K562 (cell line): ENCODE measurements around the gene RASSF3. TPM values are rescaled to one million over a fixed set of nuclear protein-coding genes. Genes with fewer than 3 reads are reported as not detected.
A peak's percentile ranks its signal among the peaks of the same experiment; 100 is the strongest.

Source experiments
- ATAC-seq: fragments of 200-7000 bp; cut with Tn5 transposase; 3 replicates; pipeline ENCODE4 v1.9.1; 2020; ENCODE audit warnings: moderate library complexity
- BruUV-seq: library from RNA; stranded (reverse); fragments of 400-500 nt; replicated peaks from 2 replicates; lab custom pipeline; 2021; lab: Mats Ljungman, UMichigan
- CTCF ChIA-PET: fragments of 300-600 bp; formaldehyde crosslinking; extraction: SDS; loops from one replicate; lab custom pipeline; 2021; ENCODE audit warnings: low intra/inter-chr PET ratio; lab: Yijun Ruan, JAX
- POLR2A ChIA-PET: fragments of 300-600, 350-650 bp; sonication (Branson Sonifier 250); formaldehyde crosslinking; extraction: SDS; loops from one replicate; lab custom pipeline; 2021; ENCODE audit warnings: antibody characterized with exemption, inconsistent platforms; lab: Yijun Ruan, JAX
- DNase-seq, 4 experiments: peaks; one replicate each; pipeline versions ENCODE4 v3.0.0 to v3.0.0-alpha.2; 2011 to 2018; ENCODE audit warnings: low spot score in 3 of 4, mixed read lengths in 3 of 4; ENCODE audit errors: extremely low read depth in 1 of 4
- FAIRE-seq: peaks from 2 replicates; lab custom pipeline; 2011; peaks lifted over from hg19 to GRCh38; lab: Jason Lieb, UNC
- H2AFZ ChIP-seq: 2 replicates; pipeline ENCODE4 v1.6.0; 2011; ENCODE audit warnings: low read depth, low read length, control low read depth, inconsistent platforms
- H3K27ac ChIP-seq: fragments of 200-600 bp; 3 replicates; pipeline ENCODE4 v1.8.0; 2011; ENCODE audit warnings: low read depth, mild to moderate bottlenecking, control low read depth, inconsistent platforms, low read length, moderate library complexity, mixed read lengths; ENCODE audit errors: extremely low read depth
- H3K27me3 ChIP-seq, 2 experiments: fragments of 300-600 bp in 1 of 2; 2 replicates in 1 of 2; 3 replicates in 1 of 2; pipeline versions ENCODE4 v1.6.0 to v1.8.0; 2011; ENCODE audit warnings: inconsistent platforms in 2 of 2, low read length in 2 of 2, mild to moderate bottlenecking in 1 of 2, mixed read lengths in 1 of 2, moderate library complexity in 1 of 2; ENCODE audit not compliant: control insufficient read depth in 2 of 2, insufficient read depth in 2 of 2
- H3K36me3 ChIP-seq: fragments of 300-600 bp; 3 replicates; pipeline ENCODE4 v1.8.0; 2011; ENCODE audit warnings: mild to moderate bottlenecking, low read length, inconsistent platforms; ENCODE audit not compliant: control insufficient read depth, insufficient read depth
- H3K4me1 ChIP-seq, 2 experiments: fragments of 200-600 bp in 1 of 2; replicated peaks in 1 of 2; 2 replicates in 1 of 2; 3 replicates in 1 of 2; pipeline versions ENCODE4 v1.5.1 to v1.8.0; 2011; ENCODE audit warnings: inconsistent platforms in 2 of 2, low read length in 2 of 2, mild to moderate bottlenecking in 1 of 2, mixed read lengths in 1 of 2, moderate library complexity in 1 of 2; ENCODE audit not compliant: control insufficient read depth in 2 of 2, insufficient read depth in 2 of 2
- H3K4me2 ChIP-seq: 2 replicates; pipeline ENCODE4 v1.6.1; 2011; ENCODE audit warnings: low read length, control low read depth, inconsistent platforms, mixed read lengths; ENCODE audit not compliant: insufficient read depth
- H3K4me3 ChIP-seq: fragments of 200-600 bp; sonication (generic), shearing (Covaris generic); 2 replicates; pipeline ENCODE4 v1.5.1; 2016; ENCODE audit warnings: control low read depth, inconsistent platforms
- H3K79me2 ChIP-seq: fragments of 200-600 bp; 3 replicates; pipeline ENCODE4 v1.8.0; 2011; ENCODE audit warnings: low read length, inconsistent platforms; ENCODE audit not compliant: control insufficient read depth, insufficient read depth
- H3K9ac ChIP-seq, 2 experiments: 2 replicates each; pipeline versions ENCODE4 v1.6.0 to v1.6.1; 2011; ENCODE audit warnings: low read depth in 2 of 2, low read length in 2 of 2, control low read depth in 1 of 2, inconsistent platforms in 1 of 2, mild to moderate bottlenecking in 1 of 2, mixed read lengths in 1 of 2; ENCODE audit not compliant: insufficient read depth in 1 of 2
- H3K9me1 ChIP-seq: one replicate; pipeline ENCODE4 v1.6.0; 2011; ENCODE audit warnings: inconsistent platforms, mild to moderate bottlenecking, low read length, moderate library complexity; ENCODE audit not compliant: control insufficient read depth, insufficient read depth
- H3K9me3 ChIP-seq: replicated peaks from 2 replicates; pipeline ENCODE4 v1.5.1; 2011; ENCODE audit warnings: low read depth, low read length, inconsistent platforms; ENCODE audit not compliant: control insufficient read depth, insufficient read depth
- H4K20me1 ChIP-seq: replicated peaks from 2 replicates; pipeline ENCODE4 v1.6.1; 2011; ENCODE audit warnings: low read length, inconsistent platforms, mixed read lengths; ENCODE audit not compliant: control insufficient read depth, insufficient read depth
- ATF1 ChIP-seq, 2 experiments: fragments of 450-650 bp in 1 of 2; IDR thresholded peaks; 2 replicates each; pipeline ENCODE4 v1.6.1; 2016; ENCODE audit warnings: missing compliant biosample characterization in 1 of 2, missing genetic modification characterization in 1 of 2
- ATF7 ChIP-seq: fragments of 450-650 bp; IDR thresholded peaks from 2 replicates; pipeline ENCODE4 v1.7.1; 2014; ENCODE audit warnings: mild to moderate bottlenecking, moderate library complexity
- GATA2 ChIP-seq: sonication (generic); formaldehyde crosslinking; IDR thresholded peaks from 2 replicates; pipeline ENCODE4 v1.4.0; 2020; ENCODE audit warnings: mild to moderate bottlenecking, missing genetic modification reagents
- GATAD2B ChIP-seq: fragments of 450-650 bp; IDR thresholded peaks from 2 replicates; pipeline ENCODE4 v1.6.1; 2017; ENCODE audit warnings: mild to moderate bottlenecking, borderline replicate concordance
- RBM25 ChIP-seq: fragments of 200-400 bp; formaldehyde crosslinking; IDR thresholded peaks from 2 replicates; pipeline ENCODE4 v1.6.1; 2018; ENCODE audit warnings: low read length, low read depth, moderate library complexity; ENCODE audit not compliant: severe bottlenecking
- SMAD1 ChIP-seq: fragments of 150-350 bp; IDR thresholded peaks from 2 replicates; pipeline ENCODE4 v1.6.1; 2014; ENCODE audit warnings: low read length, low read depth; ENCODE audit not compliant: partially characterized antibody
- TFAM ChIP-seq: fragments of 250-450 bp; sonication (Bioruptor Pico); conservative IDR thresholded peaks from 2 replicates; pipeline ENCODE4 v1.5.0; 2021; ENCODE audit warnings: mild to moderate bottlenecking, moderate library complexity
- ZBTB17 ChIP-seq: fragments of 450-650 bp; formaldehyde crosslinking; IDR thresholded peaks from 2 replicates; pipeline ENCODE4 v1.4.0; 2020; ENCODE audit warnings: mild to moderate bottlenecking
- ZNF121 ChIP-seq: sonication (generic); formaldehyde crosslinking; conservative IDR thresholded peaks from 2 replicates; pipeline ENCODE4 v1.8.0; 2022; ENCODE audit warnings: missing genetic modification reagents
- ZNF174 ChIP-seq: fragments of 250-450 bp; sonication (Bioruptor Pico); IDR thresholded peaks from 2 replicates; pipeline ENCODE4 v1.4.0; 2020; ENCODE audit warnings: mild to moderate bottlenecking
- ZNF778 ChIP-seq: fragments of 450-650 bp; formaldehyde crosslinking; IDR thresholded peaks from 2 replicates; pipeline ENCODE4 v1.4.0; 2020; ENCODE audit warnings: mild to moderate bottlenecking, moderate library complexity
- ZNF79 ChIP-seq: fragments of 250-450 bp; sonication (Bioruptor Pico); IDR thresholded peaks from 2 replicates; pipeline ENCODE4 v1.4.0; 2020; ENCODE audit warnings: low read depth, mild to moderate bottlenecking, moderate library complexity
- WGBS: fragments of 100-300 bp; shearing (Covaris generic); methylation state at CpG from one replicate; pipeline ENCODE4 v1.1.6; 2016; ENCODE audit warnings: low coverage, mixed read lengths; ENCODE audit not compliant: insufficient coverage; ENCODE audit errors: missing lambda C conversion rate; 5-methylcytosine and 5-hydroxymethylcytosine counted together
- in situ Hi-C: fragments of 300-500 bp; cut with MboI; formaldehyde crosslinking; loops from 4 replicates; pipeline ENCODE4 v1.15.0; 2018; ENCODE audit warnings: inconsistent platforms, mixed read lengths
- intact Hi-C: fragments of 100-400 bp; cut with micrococcal nuclease; formaldehyde crosslinking; loops from 2 replicates; pipeline ENCODE4 v1.14.2; 2022
- polyA plus RNA-seq, 8 experiments: library from polyadenylated mRNA; depleted of rRNA in 4 of 8; stranded (reverse) in 5 of 8; unstranded in 3 of 8; fragments of >200 nt; fragmentation: Nextera tagmentation in 2 of 8; fragmentation: Illumina TruSeq in 1 of 8; extraction: Ambion mirVana in 2 of 8; extraction: Trizol in 1 of 8; gene quantifications; 2 replicates each; pipeline versions ENCODE4 v1.2.1 to v1.2.3, GENCODE V29; 2011 to 2014; ENCODE audit warnings: inconsistent platforms in 1 of 8, missing spikeins in 1 of 8
- total RNA-seq, 7 experiments: library from RNA; depleted of rRNA in 6 of 7; stranded (reverse); fragments of >200 nt in 6 of 7; fragmentation: Illumina TruSeq in 2 of 7; extraction: Trizol in 2 of 7; gene quantifications; 2 replicates each; pipeline versions ENCODE4 v1.2.1 to v1.2.3, GENCODE V29; 2011 to 2021; ENCODE audit warnings: low replicate concordance in 1 of 7
- TF ChIP-seq, protein P1 (sequence below): fragments of 200-800 bp; sonication (Bioruptor generic); IDR thresholded peaks from 2 replicates; pipeline ENCODE4 v1.6.1; 2017; ENCODE audit warnings: missing genetic modification characterization, missing compliant biosample characterization

RASSF3 gene
- total and polyA plus RNA-seq, 9 of the 15 experiments (the other 6 are each of a cell fraction or from before 2014, with no cell fraction given): 3.7 to 39.2 (median 20.2) TPM

DNA sequence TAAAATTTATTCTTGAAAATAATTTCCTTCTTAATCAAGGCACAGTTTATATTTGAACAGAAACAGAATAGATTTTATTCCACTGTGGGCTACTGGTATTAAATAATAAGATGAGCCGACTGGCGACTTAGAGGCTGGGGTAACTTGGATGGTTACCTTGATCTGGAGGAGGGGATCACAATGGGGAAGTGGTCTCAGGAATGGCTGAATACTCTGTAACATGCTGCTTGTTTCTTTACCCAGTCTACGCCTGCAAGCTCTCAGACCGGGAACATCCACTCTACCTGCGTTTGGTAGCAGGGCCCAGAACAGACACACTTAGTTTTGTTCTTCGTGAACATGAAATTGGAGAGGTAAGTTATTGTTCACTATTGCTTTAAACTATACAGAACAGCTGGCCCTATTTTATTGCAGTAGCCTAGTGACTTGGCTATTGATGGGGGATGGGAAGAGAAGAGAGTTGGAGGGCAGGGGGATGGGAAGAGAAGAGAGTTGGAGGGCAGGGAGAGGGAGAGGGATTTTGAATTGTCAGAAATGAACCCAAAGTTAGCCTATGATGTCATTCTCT is 81.0 kb downstream of the RASSF3 start:
- Histone ChIP-seq H3K9ac (no peak overlapping the region), H2AFZ (no peak overlapping the region), H3K4me2 (no peak overlapping the region), H3K4me3 (no peak overlapping the region), H3K9me1 (no peaks in the 10 kb centered on the region), H3K27ac (no peak overlapping the region), H3K4me1 (peaks cover 14 to 17% of the 10 kb centered on the region in 2 experiments; a peak in 4 of 5 replicates), H3K36me3 (peaks cover 68% of the 10 kb centered on the region), H4K20me1 (no peaks in the 10 kb centered on the region), H3K27me3 (no peaks in the 10 kb centered on the region), H3K9me3 (no peaks in the 10 kb centered on the region), H3K79me2 (0 out of 3 replicates have a peak, but pooled peaks cover 4% of the 10 kb centered on the region)
- intact Hi-C loops: no loop called here
- ChIA-PET POLR2A (interaction anchor here (0.7 to 1.2 kb wide), 2 partner anchors 11 to 45 kb away, joined by 3 to 4 read pairs; no protein-coding TSS in a partner anchor), CTCF (no interaction called here)
- DNase-seq (no peak), FAIRE-seq (peak; percentile 60), ATAC-seq (no peak)
- TF ChIP-seq GATAD2B (no peak), ATF7 (peak; percentile 22; the same call in 1 of the 2 replicates)
- WGBS: 93% methylated on average over 6 of the region's 6 CpGs
- in situ Hi-C loops: loop anchor here (5.0 kb wide), 1 partner anchor 139 kb away; no protein-coding TSS in a partner anchor
- no TSS peak for BruUV-seq

DNA sequence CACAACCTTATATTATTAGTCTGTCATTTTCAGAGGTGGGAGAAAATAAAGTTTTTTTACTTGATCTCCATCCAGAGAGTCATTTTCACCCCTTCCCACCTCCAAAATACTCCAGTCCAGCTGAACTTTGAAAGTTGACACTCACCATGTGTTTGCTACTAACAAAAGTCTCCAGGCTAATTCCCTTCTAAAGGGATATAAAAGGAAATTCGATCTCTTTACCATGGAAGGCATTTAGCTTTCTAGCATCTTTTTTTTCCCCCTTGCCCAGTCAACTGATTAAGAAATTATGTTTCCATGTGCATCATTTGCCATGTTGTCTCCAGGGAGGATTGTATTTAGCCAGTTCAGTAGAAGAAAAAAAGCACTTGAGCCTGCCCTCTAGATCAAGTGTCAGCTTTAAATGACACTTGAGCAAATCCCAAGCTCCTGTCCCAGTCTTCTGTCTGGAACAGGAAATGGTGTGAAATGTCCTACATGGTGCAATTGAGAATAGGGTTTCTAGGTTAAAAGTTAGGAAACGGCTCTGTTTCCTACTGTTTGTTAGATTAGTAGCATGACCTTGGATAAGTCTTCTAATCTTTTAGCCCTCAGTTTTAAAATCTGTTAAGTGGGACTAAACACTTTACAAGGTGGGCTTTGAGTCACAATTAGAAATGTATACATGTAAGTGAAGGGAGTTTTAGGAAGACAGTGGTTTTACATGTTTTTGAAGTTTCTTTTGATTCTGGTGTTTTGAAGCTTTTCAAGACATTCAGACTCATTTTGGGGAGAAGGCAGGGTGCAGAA is 81.7 kb downstream of the RASSF3 start:
- Histone ChIP-seq H3K9me1 (no peaks in the 10 kb centered on the region), H4K20me1 (no peaks in the 10 kb centered on the region), H3K79me2 (0 out of 3 replicates have a peak, but pooled peaks cover 4% of the 10 kb centered on the region), H3K4me1 (peaks cover 14 to 17% of the 10 kb centered on the region in 2 experiments; a peak in 4 of 5 replicates), H3K36me3 (peaks cover 70% of the 10 kb centered on the region), H3K9me3 (no peaks in the 10 kb centered on the region), H3K4me3 (no peak overlapping the region), H3K9ac (no peak overlapping the region), H3K27ac (no peak overlapping the region), H2AFZ (no peak overlapping the region), H3K4me2 (no peak overlapping the region), H3K27me3 (no peaks in the 10 kb centered on the region)
- BruUV-seq: no TSS peak
- ChIA-PET CTCF (no interaction called here), POLR2A (no interaction called here)
- ATAC-seq: no peak
- no peak for DNase-seq
- FAIRE-seq: peak; percentile 63
- in situ Hi-C loops: loop anchor here (5.0 kb wide), 1 partner anchor 140 kb away; no protein-coding TSS in a partner anchor
- WGBS: 74% methylated on average over 2 of the region's 2 CpGs
- intact Hi-C loops: no loop called here
- TF ChIP-seq ZNF174 (CRISPR knock-in tag): no peak
- no peak for TF ChIP-seq SMAD1
- TF ChIP-seq, protein P1, sequence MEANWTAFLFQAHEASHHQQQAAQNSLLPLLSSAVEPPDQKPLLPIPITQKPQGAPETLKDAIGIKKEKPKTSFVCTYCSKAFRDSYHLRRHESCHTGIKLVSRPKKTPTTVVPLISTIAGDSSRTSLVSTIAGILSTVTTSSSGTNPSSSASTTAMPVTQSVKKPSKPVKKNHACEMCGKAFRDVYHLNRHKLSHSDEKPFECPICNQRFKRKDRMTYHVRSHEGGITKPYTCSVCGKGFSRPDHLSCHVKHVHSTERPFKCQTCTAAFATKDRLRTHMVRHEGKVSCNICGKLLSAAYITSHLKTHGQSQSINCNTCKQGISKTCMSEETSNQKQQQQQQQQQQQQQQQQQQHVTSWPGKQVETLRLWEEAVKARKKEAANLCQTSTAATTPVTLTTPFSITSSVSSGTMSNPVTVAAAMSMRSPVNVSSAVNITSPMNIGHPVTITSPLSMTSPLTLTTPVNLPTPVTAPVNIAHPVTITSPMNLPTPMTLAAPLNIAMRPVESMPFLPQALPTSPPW (CRISPR knock-in tag): no peak
- TF ChIP-seq RBM25: peak; percentile 85
- no peak for TF ChIP-seq ZNF121
- no peak for TF ChIP-seq GATA2 (CRISPR knock-in tag)
- no peak for TF ChIP-seq ATF1 (CRISPR knock-in tag; IDR thresholded peaks at IDR 0.05)
- no peak for TF ChIP-seq ATF1 (tag; IDR thresholded peaks at IDR 0.05)
- TF ChIP-seq ZNF79: no peak
- no peak for TF ChIP-seq ZBTB17
- TF ChIP-seq TFAM: no peak
- no peak for TF ChIP-seq ZNF778 (CRISPR knock-in tag)
